ENCODE data around the gene PPFIA3. TPM values are rescaled to one million over a fixed set of nuclear protein-coding genes. Genes with fewer than 3 reads are reported as not detected.
"Not testable (repeated sequence)": the region's sequence is repeated elsewhere in the genome, so short reads cannot be mapped to it uniquely, and the experiment has no call there.

The PPFIA3 gene
- total RNA-seq, 1 donor from 2014 or later = 5.0 TPM

DNA sequence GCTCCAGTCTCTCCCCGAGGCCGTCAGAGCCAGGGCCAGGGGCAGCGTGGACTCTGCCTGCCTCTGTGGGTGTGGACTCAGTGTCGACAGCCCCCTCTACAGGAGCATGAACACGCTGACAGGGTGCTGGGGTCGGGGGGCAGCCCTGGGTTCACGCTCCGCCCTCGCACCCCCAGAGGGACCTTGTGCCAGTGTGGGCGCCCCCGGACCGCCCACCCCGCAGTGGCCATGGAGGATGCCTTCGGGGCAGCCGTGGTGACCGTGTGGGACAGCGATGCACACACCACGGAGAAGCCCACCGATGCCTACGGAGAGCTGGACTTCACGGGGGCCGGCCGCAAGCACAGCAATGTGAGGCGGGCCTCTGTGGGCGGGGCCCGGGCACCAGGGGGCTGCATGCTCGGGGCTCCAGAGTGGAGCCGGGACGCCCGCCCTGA lies 46.5 kb downstream of the PPFIA3 start:
- H3K4me1 Mint-ChIP-seq (ENCODE audit: low read depth) = no peaks in the 10 kb centered on the region
- peaks cover 1% of the 10 kb centered on the region for H3K27me3 Mint-ChIP-seq (ENCODE audit: low read depth)
- H3K4me3 Mint-ChIP-seq (ENCODE audit: low read depth) = no peak overlapping the region
- DNase-seq (ENCODE audit: low spot score) = no peak
- H3K27ac Mint-ChIP-seq = no peak overlapping the region
- intact Hi-C loops (cut with micrococcal nuclease) = no loop called here
- H3K9me3 Mint-ChIP-seq = no peaks in the 10 kb centered on the region
- no peaks in the 10 kb centered on the region for H3K36me3 Mint-ChIP-seq (ENCODE audit: low read depth)

DNA sequence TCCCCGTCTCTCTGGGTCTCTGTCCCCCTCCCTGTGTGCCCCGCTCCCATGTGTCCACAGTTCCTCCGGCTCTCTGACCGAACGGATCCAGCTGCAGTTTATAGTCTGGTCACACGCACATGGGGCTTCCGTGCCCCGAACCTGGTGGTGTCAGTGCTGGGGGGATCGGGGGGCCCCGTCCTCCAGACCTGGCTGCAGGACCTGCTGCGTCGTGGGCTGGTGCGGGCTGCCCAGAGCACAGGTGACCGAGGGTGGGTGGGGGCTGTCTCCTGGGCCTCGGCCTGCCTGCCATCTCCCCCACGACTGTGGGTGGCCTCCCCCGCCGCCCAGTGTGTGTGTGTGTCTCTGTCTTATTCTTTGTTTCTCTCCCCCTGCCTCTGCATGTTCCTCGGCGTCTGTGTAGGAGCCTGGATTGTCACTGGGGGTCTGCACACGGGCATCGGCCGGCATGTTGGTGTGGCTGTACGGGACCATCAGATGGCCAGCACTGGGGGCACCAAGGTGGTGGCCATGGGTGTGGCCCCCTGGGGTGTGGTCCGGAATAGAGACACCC lies 48.6 kb downstream of the PPFIA3 start:
- H3K36me3 Mint-ChIP-seq (ENCODE audit: low read depth) = no peaks in the 10 kb centered on the region
- no peak overlapping the region for H3K4me3 Mint-ChIP-seq (ENCODE audit: low read depth)
- no peaks in the 10 kb centered on the region for H3K9me3 Mint-ChIP-seq
- H3K4me1 Mint-ChIP-seq (ENCODE audit: low read depth) = no peaks in the 10 kb centered on the region
- DNase-seq (ENCODE audit: low spot score) = no peak
- no peak overlapping the region for H3K27ac Mint-ChIP-seq
- intact Hi-C loops (cut with micrococcal nuclease) = no loop called here
- no peaks in the 10 kb centered on the region for H3K27me3 Mint-ChIP-seq (ENCODE audit: low read depth)

DNA sequence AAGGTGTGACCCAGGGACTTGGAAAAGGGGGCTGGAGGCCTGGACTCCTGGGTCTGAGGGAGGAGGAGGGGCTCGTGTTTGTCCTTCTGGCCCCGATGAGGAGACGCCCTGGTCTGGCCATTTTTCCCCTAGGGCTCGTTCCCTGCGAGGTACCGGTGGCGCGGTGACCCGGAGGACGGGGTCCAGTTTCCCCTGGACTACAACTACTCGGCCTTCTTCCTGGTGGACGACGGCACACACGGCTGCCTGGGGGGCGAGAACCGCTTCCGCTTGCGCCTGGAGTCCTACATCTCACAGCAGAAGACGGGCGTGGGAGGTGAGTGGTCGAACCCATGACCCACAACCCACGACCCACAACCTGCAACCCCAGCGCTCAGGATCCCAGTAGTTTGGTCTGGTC lies 49.1 kb downstream of the PPFIA3 start:
- intact Hi-C loops (cut with micrococcal nuclease) = no loop called here
- H3K4me3 Mint-ChIP-seq (ENCODE audit: low read depth) = no peak overlapping the region
- H3K36me3 Mint-ChIP-seq (ENCODE audit: low read depth) = no peaks in the 10 kb centered on the region
- no peak overlapping the region for H3K27ac Mint-ChIP-seq
- no peaks in the 10 kb centered on the region for H3K9me3 Mint-ChIP-seq
- DNase-seq (ENCODE audit: low spot score) = no peak
- no peaks in the 10 kb centered on the region for H3K4me1 Mint-ChIP-seq (ENCODE audit: low read depth)
- no peaks in the 10 kb centered on the region for H3K27me3 Mint-ChIP-seq (ENCODE audit: low read depth)

DNA sequence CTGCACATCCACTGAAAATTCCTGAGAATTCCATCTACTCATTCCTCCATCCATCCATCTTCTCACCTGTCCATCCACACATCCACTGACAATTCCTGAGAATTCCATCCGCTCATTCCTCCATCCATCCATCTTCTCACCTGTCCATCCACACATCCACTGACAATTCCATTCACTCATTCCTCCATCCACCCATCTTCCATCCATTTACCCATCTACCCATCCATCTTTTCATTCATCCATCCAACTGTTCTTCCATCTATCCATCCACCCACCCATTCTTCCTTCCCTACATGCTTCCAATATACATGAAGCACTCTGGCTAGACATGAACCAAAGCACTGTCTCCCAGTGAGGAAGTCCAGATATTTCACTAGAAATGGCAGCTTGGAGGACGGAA lies 53.9 kb downstream of the PPFIA3 start:
- Mint-ChIP-seq H3K36me3 (ENCODE audit: low read depth) (no peaks in the 10 kb centered on the region), H3K27ac (no peak overlapping the region), H3K4me1 (ENCODE audit: low read depth) (peaks cover 3% of the 10 kb centered on the region), H3K9me3 (no peaks in the 10 kb centered on the region), H3K27me3 (ENCODE audit: low read depth) (no peaks in the 10 kb centered on the region), H3K4me3 (ENCODE audit: low read depth) (no peak overlapping the region)
- intact Hi-C loops (cut with micrococcal nuclease) = no loop called here
- DNase-seq (ENCODE audit: low spot score) = no peak

DNA sequence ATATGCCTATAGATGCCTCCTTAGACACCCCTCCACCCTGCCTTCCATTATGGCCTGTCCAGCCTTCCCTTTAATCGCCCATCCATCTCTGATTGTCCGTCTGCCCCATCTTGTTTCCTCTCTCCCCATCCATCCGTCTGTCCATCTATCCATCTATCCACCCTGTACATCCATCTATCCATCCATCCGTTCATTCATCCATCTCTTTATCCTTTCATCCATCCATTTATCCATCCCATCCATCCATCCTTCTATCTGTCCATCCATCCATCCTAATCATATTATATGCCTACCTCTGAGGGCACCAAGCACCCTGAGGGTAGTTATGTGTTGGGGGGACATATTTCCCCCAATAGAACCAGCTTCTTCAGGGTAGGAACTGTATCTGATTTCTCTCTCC lies 61.3 kb downstream of the PPFIA3 start:
- no peak for DNase-seq (ENCODE audit: low spot score)
- Mint-ChIP-seq H3K36me3 (ENCODE audit: low read depth) (no peaks in the 10 kb centered on the region), H3K4me3 (ENCODE audit: low read depth) (no peak overlapping the region), H3K4me1 (ENCODE audit: low read depth) (peaks cover 3% of the 10 kb centered on the region), H3K27me3 (ENCODE audit: low read depth) (no peaks in the 10 kb centered on the region), H3K9me3 (peaks cover 13% of the 10 kb centered on the region), H3K27ac (no peak overlapping the region)
- intact Hi-C loops (cut with micrococcal nuclease) = no loop called here

DNA sequence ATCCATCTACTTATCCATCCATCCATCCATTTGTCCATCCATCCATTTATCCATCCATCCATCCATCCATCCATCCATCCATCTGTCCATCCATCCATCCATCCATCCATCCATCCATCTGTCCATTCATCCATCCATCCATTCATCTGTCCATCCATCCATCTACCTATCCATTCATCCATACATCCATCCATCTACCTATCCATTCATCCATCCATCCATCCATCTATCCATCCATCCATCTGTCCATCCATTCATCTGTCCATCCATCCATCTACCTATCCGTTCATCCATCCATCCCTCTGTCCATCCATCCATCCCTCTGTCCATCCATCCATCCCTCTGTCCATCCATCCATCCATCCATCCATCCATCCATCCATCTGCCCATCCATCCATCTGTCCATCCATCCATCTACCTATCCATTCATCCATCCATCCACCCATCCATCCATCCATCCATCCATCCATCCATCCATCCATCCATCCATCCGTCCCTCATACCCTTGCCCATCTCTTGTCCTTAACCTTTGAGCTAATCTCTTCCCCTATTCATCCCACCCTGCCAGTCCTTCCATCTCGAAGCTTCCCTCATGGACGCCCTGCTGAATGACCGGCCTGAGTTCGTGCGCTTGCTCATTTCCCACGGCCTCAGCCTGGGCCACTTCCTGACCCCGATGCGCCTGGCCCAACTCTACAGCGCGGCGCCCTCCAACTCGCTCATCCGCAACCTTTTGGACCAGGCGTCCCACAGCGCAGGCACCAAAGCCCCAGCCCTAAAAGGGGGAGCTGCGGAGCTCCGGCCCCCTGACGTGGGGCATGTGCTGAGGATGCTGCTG lies 62.9 kb downstream of the PPFIA3 start:
- H3K9me3 Mint-ChIP-seq = peaks cover 13% of the 10 kb centered on the region
- DNase-seq (ENCODE audit: low spot score); H3K4me3 Mint-ChIP-seq (ENCODE audit: low read depth); H3K27me3 Mint-ChIP-seq (ENCODE audit: low read depth); H3K27ac Mint-ChIP-seq; intact Hi-C loops (cut with micrococcal nuclease); H3K36me3 Mint-ChIP-seq (ENCODE audit: low read depth); H3K4me1 Mint-ChIP-seq (ENCODE audit: low read depth): not testable (repeated sequence)

DNA sequence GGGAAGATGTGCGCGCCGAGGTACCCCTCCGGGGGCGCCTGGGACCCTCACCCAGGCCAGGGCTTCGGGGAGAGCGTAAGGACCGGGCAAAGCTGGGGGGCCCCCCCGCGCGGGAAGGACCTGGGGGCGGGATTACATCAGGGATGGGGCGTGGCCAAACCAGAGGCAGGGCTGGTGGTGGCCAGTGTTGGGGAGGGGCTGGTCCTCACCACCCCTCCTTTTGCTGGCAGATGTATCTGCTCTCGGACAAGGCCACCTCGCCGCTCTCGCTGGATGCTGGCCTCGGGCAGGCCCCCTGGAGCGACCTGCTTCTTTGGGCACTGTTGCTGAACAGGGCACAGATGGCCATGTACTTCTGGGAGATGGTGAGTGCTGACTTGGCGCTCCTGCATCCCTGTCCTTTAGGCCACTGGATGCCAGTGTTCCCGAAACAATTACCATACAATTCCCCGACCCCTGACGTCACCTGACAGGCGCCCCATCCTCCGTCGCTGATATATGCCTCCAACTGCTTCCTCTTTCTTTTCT lies 63.6 kb downstream of the PPFIA3 start:
- H3K27ac Mint-ChIP-seq = no peak overlapping the region
- H3K4me3 Mint-ChIP-seq (ENCODE audit: low read depth) = no peak overlapping the region
- no peaks in the 10 kb centered on the region for H3K36me3 Mint-ChIP-seq (ENCODE audit: low read depth)
- H3K9me3 Mint-ChIP-seq = peaks cover 13% of the 10 kb centered on the region
- intact Hi-C loops (cut with micrococcal nuclease) = no loop called here
- no peaks in the 10 kb centered on the region for H3K27me3 Mint-ChIP-seq (ENCODE audit: low read depth)
- no peak for DNase-seq (ENCODE audit: low spot score)
- no peaks in the 10 kb centered on the region for H3K4me1 Mint-ChIP-seq (ENCODE audit: low read depth)

DNA sequence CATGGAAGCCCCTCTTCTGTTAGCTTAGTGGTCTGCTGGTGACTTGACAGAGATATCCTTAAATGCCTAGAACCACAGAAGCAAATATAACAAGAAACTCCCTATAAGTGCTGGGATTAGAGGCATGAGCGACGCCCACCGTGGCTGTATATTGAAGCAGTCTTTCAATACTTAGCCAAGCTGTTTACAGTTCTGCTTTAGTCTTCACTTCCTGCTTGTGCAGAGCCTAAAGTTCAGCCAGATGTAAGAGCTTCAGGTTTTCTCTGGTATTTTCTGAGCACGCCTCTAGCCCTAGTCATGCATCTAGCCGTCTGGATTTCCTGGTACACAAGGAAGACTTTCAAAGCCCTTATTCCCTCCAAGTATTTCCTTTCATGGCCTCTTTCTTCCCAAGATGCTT lies 66.8 kb downstream of the PPFIA3 start:
- Mint-ChIP-seq H3K27ac (no peak overlapping the region), H3K9me3 (peaks cover 13% of the 10 kb centered on the region), H3K4me1 (ENCODE audit: low read depth) (peaks cover 6% of the 10 kb centered on the region), H3K4me3 (ENCODE audit: low read depth) (no peak overlapping the region), H3K27me3 (ENCODE audit: low read depth) (no peaks in the 10 kb centered on the region), H3K36me3 (ENCODE audit: low read depth) (no peaks in the 10 kb centered on the region)
- intact Hi-C loops (cut with micrococcal nuclease) = no loop called here
- DNase-seq (ENCODE audit: low spot score) = no peak

DNA sequence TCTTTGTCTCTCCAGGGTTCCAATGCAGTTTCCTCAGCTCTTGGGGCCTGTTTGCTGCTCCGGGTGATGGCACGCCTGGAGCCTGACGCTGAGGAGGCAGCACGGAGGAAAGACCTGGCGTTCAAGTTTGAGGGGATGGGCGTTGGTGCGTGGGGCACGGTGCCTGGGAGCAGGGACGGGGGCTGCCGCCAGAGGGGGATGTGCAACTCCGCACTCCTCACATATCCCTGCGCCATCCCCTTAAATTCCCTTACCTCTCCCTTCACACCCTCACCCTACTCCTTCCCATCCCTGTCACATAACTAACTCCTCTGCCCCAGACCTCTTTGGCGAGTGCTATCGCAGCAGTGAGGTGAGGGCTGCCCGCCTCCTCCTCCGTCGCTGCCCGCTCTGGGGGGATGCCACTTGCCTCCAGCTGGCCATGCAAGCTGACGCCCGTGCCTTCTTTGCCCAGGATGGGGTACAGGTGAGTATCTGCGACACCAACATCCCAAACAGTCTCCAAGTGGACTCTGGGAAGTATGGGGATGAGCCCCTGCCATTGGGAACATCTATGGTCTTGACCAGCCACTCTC lies 69.4 kb downstream of the PPFIA3 start:
- H3K4me1 Mint-ChIP-seq (ENCODE audit: low read depth) = peaks cover 6% of the 10 kb centered on the region
- H3K4me3 Mint-ChIP-seq (ENCODE audit: low read depth) = no peak overlapping the region
- H3K9me3 Mint-ChIP-seq = peaks cover 9% of the 10 kb centered on the region
- no peak for DNase-seq (ENCODE audit: low spot score)
- no peak overlapping the region for H3K27ac Mint-ChIP-seq
- no peaks in the 10 kb centered on the region for H3K27me3 Mint-ChIP-seq (ENCODE audit: low read depth)
- intact Hi-C loops (cut with micrococcal nuclease) = no loop called here
- H3K36me3 Mint-ChIP-seq (ENCODE audit: low read depth) = no peaks in the 10 kb centered on the region

DNA sequence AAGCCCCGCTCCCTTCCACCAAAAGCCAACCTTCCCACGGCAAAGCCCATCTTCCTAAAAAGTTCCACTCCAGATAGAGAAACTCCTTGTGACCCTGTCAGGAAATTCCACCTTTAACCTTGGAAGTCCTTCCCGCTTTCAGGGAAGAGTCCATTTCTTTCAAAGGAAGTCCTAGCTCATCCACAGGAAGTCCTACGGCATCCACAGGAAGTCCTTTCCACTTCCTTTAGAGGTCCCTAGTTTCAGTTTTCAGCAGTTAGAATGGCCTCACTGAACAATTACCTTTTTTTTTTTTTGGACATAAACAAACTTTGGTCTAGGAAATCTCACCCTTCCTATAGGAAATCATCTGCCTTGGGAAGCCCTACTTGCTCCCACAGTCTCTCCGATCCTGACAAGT lies 69.9 kb downstream of the PPFIA3 start:
- DNase-seq (ENCODE audit: low spot score) = no peak
- H3K4me1 Mint-ChIP-seq (ENCODE audit: low read depth) = peaks cover 6% of the 10 kb centered on the region
- H3K27ac Mint-ChIP-seq = no peak overlapping the region
- H3K4me3 Mint-ChIP-seq (ENCODE audit: low read depth) = no peak overlapping the region
- H3K9me3 Mint-ChIP-seq = peaks cover 5% of the 10 kb centered on the region
- intact Hi-C loops (cut with micrococcal nuclease) = no loop called here
- no peaks in the 10 kb centered on the region for H3K36me3 Mint-ChIP-seq (ENCODE audit: low read depth)
- peaks cover 2% of the 10 kb centered on the region for H3K27me3 Mint-ChIP-seq (ENCODE audit: low read depth)

DNA sequence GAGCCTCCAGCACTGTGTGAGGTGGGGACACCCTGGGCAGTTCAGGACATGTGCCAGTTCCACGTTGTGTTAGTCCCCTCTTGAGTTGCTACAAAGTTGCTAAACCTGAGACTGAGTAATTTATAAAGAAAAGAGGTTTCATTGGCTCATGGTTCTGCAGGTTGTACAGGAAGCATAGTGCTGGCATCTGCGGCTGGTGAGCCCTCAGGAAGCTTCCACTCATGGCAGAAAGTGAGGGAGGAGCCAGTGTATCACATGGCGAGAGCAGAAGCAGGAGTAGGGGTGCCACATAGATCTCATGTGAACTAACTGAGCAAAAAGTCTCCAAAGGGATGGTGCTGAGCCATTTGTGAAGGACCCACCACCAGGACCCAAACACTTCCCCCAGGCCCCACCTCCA lies 71.4 kb downstream of the PPFIA3 start:
- Mint-ChIP-seq H3K4me3 (ENCODE audit: low read depth) (no peak overlapping the region), H3K4me1 (ENCODE audit: low read depth) (peaks cover 6% of the 10 kb centered on the region)
- no peak for DNase-seq (ENCODE audit: low spot score)

DNA sequence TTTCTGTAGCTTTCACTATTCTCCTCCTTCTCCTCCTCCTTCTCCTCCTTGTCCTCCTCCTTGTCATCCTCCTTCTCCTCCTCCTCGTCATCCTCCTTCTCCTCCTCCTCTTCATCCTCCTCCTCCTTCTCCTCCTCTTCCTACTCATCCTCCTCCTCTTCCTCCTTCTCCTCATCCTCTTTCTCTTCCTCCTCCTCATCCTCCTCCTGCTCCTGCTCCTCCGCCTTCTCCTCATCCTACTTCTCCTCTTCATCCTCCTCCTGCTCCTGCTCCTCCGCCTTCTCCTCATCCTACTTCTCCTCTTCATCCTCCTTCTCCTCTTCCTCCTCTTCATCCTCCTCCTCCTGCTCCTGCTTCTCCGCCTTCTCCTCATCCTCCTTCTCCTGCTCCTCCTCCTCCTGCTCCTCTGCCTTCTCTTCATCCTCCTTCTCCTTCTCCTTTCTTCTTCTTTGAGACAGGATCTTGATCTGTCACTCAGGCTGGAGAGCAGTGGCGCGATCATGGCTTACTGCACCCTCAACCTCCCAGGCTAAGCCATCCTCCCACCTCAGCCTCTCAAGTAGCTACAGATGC lies 74.6 kb downstream of the PPFIA3 start:
- intact Hi-C loops (cut with micrococcal nuclease) = no loop called here
- Mint-ChIP-seq H3K4me3 (ENCODE audit: low read depth) (no peak overlapping the region), H3K36me3 (ENCODE audit: low read depth) (no peaks in the 10 kb centered on the region), H3K4me1 (ENCODE audit: low read depth) (peaks cover 6% of the 10 kb centered on the region), H3K27ac (no peak overlapping the region), H3K27me3 (ENCODE audit: low read depth) (peaks cover 2% of the 10 kb centered on the region), H3K9me3 (no peaks in the 10 kb centered on the region)
- DNase-seq (ENCODE audit: low spot score) = no peak

More for the DNA sequence above, 71.4 kb downstream of the PPFIA3 start:
- Mint-ChIP-seq H3K27ac (no peak overlapping the region), H3K9me3 (no peaks in the 10 kb centered on the region), H3K27me3 (ENCODE audit: low read depth) (peaks cover 2% of the 10 kb centered on the region), H3K36me3 (ENCODE audit: low read depth) (no peaks in the 10 kb centered on the region)
- intact Hi-C loops (cut with micrococcal nuclease) = no loop called here

DNA sequence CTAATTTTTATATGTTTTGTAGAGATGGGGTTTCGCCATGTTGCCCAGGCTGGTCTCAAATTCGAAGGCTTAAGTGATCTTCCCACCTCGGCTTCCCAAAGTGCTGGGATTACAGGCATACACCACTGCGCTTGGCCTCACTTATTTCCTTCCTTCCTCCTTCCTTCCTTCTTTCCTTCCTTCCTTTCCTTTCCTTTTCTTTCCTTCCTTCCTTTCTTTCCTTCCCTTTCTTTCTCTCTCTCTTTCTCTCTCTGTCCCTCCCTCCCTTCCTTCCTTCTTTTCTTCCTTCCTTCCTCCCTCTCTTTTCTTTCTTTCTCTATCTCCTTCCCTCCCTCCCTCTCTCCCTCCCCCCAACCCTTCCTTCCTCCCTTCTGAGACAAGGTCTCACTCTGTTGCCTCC lies 75.1 kb downstream of the PPFIA3 start:
- peaks cover 2% of the 10 kb centered on the region for H3K27me3 Mint-ChIP-seq (ENCODE audit: low read depth)

More for the DNA sequence above, 75.1 kb downstream of the PPFIA3 start:
- H3K9me3 Mint-ChIP-seq = no peaks in the 10 kb centered on the region
- H3K4me1 Mint-ChIP-seq (ENCODE audit: low read depth) = peaks cover 7% of the 10 kb centered on the region
- no peaks in the 10 kb centered on the region for H3K36me3 Mint-ChIP-seq (ENCODE audit: low read depth)
- intact Hi-C loops (cut with micrococcal nuclease) = no loop called here
- H3K27ac Mint-ChIP-seq = no peak overlapping the region
- no peak overlapping the region for H3K4me3 Mint-ChIP-seq (ENCODE audit: low read depth)
- no peak for DNase-seq (ENCODE audit: low spot score)

All from activated T-helper 2 cell treated with anti-CD3 and anti-CD28 coated beads, Interferon-gamma antibody, Interleukin-2, Interleukin-4, amounts not matched to agents 10 μg/mL and 5 μg/mL and 100 μg/mL, durations not matched to agents 14 hours and 24 hours and 36 hours (primary cell).